Activated CD8-positive, alpha-beta memory T cell treated with anti-CD3 and anti-CD28 coated beads, Interleukin-2, amount 50 U/mL, for 24 hours (primary cell): ENCODE data around the gene DIS3L2.
"Not testable (repeated sequence)": the region's sequence is repeated elsewhere in the genome, so short reads cannot be mapped to it uniquely, and the experiment has no call there.

Experiments
- DNase-seq: peaks from one replicate; pipeline ENCODE4 v3.0.0-alpha.2; 2020; ENCODE audit errors: extremely low read depth

Gene DIS3L2

GRCh38 chr2:232116852-232117251 lies 155.3 kb downstream of the DIS3L2 start:
- no peak for DNase-seq

- no peak for DNase-seq
Observed at GRCh38 chr2:232117413-232117812, 155.9 kb downstream of the DIS3L2 start.

DNA sequence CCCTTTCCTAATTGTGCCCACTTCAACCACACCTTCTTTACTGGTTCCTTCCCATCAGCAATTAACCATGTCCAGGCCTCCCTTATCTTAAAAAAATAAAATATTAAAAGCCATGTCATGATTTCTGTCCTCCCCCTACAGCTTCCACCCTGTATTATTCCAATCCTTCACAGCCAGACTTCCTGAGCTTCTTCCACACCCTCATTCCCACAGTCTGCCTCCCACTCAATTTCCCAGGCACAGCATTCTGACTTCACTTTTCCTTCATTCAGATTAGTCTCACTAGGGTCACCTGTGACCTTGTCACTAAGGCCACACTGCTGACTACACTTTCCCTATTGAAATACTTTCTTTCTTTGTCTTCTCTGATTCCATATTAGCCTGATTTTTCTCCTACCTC lies 159.4 kb downstream of the DIS3L2 start:
- DNase-seq: no peak

- DNase-seq: no peak
Observed at GRCh38 chr2:232124309-232124708, 162.8 kb downstream of the DIS3L2 start.

- no peak for DNase-seq
Observed at GRCh38 chr2:232126301-232127099, 165.0 kb downstream of the DIS3L2 start.

DNA sequence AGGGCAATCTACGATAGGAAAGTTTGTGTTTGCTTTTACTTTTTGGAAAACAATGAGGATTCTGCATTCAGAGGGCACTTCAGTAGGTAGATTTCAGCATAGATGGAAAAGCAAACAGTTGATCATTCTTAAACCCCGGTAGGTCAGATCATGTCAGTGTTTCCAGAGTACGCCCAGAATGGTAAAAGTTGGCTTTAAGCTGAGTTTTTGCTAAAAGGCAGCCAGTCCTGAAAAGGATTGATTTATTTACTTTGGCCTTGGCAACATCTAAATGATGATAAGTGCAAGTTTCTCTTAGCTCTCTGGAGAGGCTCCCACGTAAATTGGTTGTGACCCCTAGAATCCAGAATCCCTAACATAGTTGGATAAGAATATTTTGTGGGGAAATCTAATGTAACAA lies 168.0 kb downstream of the DIS3L2 start:
- no peak for DNase-seq

- DNase-seq: no peak
Observed at GRCh38 chr2:232132181-232132580, 170.7 kb downstream of the DIS3L2 start.

DNA sequence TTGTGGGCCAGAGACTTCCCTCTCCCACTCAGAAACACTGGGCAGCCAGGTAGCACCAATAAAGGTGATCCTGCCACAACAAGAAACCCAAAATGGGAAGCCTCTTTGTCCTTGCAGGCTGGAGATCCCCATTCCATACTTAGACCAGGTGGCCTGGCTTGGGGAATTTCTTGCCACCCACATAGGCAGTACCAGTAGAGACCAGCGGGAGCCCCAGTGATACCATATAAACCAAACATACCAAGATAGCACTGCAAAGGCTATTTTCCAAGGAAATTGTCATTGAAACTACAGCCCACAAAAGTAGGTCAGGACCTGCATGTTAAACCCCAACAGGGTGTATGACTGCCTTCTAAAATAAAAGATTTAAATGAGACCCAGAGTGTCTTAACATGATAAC lies 171.6 kb downstream of the DIS3L2 start:
- DNase-seq: no peak

GRCh38 chr2:232134939-232135338 lies 173.4 kb downstream of the DIS3L2 start:
- no peak for DNase-seq

GRCh38 chr2:232137356-232138147 lies 176.0 kb downstream of the DIS3L2 start:
- no peak for DNase-seq

DNA sequence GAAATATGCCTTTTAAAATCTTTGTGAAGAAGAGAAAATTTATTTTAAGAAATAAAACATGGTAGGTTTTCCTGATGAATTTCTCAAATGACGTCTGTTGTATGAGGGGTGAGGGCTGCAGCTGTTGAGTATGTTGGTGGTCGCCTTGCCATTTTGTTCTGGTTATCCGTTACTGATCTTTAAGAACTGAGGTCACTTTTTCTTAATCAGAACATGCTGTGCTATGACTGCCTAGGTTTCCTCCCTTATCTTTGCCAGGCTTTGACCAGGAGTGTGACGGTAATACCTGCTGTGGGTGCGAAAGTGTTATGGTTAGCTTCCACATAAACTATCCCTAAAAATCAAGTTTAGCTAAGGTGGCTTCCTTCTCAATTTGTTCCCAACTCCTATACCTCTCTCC lies 176.9 kb downstream of the DIS3L2 start:
- no peak for DNase-seq

GRCh38 chr2:232139171-232139594 lies 177.7 kb downstream of the DIS3L2 start:
- no peak for DNase-seq

DNA sequence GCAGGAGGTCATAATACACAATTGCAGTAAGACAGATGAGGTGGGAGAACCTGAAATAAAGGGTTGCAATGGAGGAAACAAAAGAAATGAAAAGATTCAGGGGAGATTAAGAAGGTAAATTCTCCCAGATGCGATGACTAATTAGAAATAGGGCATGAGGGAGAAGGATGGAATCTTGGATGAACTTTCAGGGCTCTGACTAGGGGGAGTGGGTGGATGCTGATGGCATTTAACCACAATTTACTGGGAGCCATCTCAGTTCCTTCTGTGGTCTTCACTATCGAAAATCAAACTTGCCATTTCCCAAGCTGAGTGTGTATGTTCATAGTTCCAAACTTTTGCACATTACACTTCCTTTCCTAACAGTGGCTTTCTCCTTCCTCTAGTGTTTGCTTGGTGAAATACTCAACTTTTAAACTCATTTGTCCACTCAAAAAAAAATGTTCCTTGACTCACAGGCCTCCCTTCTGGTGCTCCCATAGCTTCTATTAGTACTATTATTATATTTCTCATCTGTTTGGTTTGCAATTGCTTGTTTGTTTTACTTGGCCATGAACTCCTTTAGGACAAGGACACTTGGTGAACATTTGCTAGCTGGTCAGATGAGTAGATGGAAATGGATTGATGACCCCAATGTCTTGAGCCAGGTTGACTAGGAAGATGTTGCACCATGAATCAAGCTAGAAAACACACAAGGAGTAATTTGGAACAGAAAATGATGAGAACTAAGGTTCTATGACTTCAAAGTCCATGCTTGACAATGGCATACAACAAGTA lies 178.5 kb downstream of the DIS3L2 start:
- no peak for DNase-seq

DNA sequence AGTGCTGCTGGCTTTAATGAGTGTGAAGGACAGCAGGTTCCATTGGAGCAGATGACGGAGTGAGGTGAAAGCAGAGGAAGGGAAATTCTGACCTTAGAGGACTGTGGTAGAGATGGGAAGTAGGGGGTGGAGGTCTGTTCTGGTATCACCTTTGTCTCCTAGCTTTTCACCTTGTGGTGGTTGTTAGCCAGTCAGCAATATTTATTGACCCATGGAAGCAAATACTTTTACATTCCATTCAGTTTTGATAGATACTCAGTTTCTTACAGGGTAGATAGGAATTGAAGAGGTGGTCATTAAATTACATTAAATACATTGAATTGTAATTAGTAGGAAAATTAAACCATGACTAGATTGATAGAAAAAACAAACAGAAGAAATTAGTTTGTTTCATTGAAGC lies 180.1 kb downstream of the DIS3L2 start:
- DNase-seq: no peak

- no peak for DNase-seq
Observed at GRCh38 chr2:232142049-232142448, 180.5 kb downstream of the DIS3L2 start.

- no peak for DNase-seq
Observed at GRCh38 chr2:232142502-232142901, 181.0 kb downstream of the DIS3L2 start.

GRCh38 chr2:232146294-232146693 lies 184.8 kb downstream of the DIS3L2 start:
- DNase-seq: no peak

- DNase-seq: no peak
Observed at GRCh38 chr2:232147440-232148077, 186.0 kb downstream of the DIS3L2 start.

GRCh38 chr2:232162187-232162586 lies 200.7 kb downstream of the DIS3L2 start:
- no peak for DNase-seq

- DNase-seq: no peak
Observed at GRCh38 chr2:232170396-232170795, 208.9 kb downstream of the DIS3L2 start.

GRCh38 chr2:232174662-232175061 lies 213.1 kb downstream of the DIS3L2 start:
- no peak for DNase-seq

- DNase-seq: not testable (repeated sequence)
Observed at GRCh38 chr2:232176587-232176986, 215.1 kb downstream of the DIS3L2 start.
